PFSK-1 (cell line): ENCODE data around the gene STK39.

ENCODE experiments used
- FOXP2 ChIP-seq: optimal IDR thresholded peaks from 2 replicates; pipeline ENCODE3; 2011; ENCODE audit warnings: borderline replicate concordance, control low read depth, inconsistent platforms; ENCODE audit not compliant: insufficient read depth; ENCODE audit errors: extremely low read length, extremely low read depth
- POLR2AphosphoS5 ChIP-seq: IDR thresholded peaks from 2 replicates; pipeline ENCODE4 v1.6.1; 2012; ENCODE audit warnings: low read depth, mild to moderate bottlenecking, control low read depth, low read length, moderate library complexity
- REST ChIP-seq, 2 experiments: IDR thresholded peaks; 2 replicates each; pipeline versions ENCODE4 v1.6.1 to v1.8.0; 2011 to 2012; ENCODE audit warnings: low read depth in 2 of 2, low read length in 2 of 2, control low read depth in 1 of 2, inconsistent platforms in 1 of 2, mild to moderate bottlenecking in 1 of 2, moderate library complexity in 1 of 2; ENCODE audit not compliant: insufficient read depth in 1 of 2
- SIN3A ChIP-seq: IDR thresholded peaks from 2 replicates; pipeline ENCODE4 v1.6.1; 2012; ENCODE audit warnings: mild to moderate bottlenecking, low read length, moderate library complexity, borderline replicate concordance; ENCODE audit not compliant: insufficient read depth
- TAF1 ChIP-seq: IDR thresholded peaks from 2 replicates; pipeline ENCODE4 v1.6.1; 2012; ENCODE audit warnings: low read length, control low read depth, borderline replicate concordance; ENCODE audit not compliant: insufficient read depth

Gene STK39

GRCh38 chr2:168155046-168155445 is 92.3 kb downstream of the STK39 start:
- no peak for TF ChIP-seq POLR2AphosphoS5
- no peak for TF ChIP-seq TAF1
- no peak for TF ChIP-seq REST (IDR thresholded peaks at IDR 0.05; ENCODE audit: insufficient read depth in 1 of 2, low read depth in 2 of 2, low read length in 2 of 2)
- no peak for TF ChIP-seq FOXP2
- no peak for TF ChIP-seq SIN3A

- TF ChIP-seq TAF1 = no peak
- no peak for TF ChIP-seq SIN3A
- no peak for TF ChIP-seq POLR2AphosphoS5
- no peak for TF ChIP-seq FOXP2
- TF ChIP-seq REST (IDR thresholded peaks at IDR 0.05; ENCODE audit: insufficient read depth in 1 of 2, low read depth in 2 of 2, low read length in 2 of 2) = no peak
Measured at GRCh38 chr2:168152902-168153530, 94.4 kb downstream of the STK39 start.

GRCh38 chr2:168149986-168150385 is 97.4 kb downstream of the STK39 start:
- TF ChIP-seq POLR2AphosphoS5 = no peak
- TF ChIP-seq TAF1 = no peak
- no peak for TF ChIP-seq SIN3A

- TF ChIP-seq TAF1 (no peak), REST (IDR thresholded peaks at IDR 0.05; ENCODE audit: insufficient read depth in 1 of 2, low read depth in 2 of 2, low read length in 2 of 2) (no peak), FOXP2 (no peak), SIN3A (no peak), POLR2AphosphoS5 (no peak)
Measured at GRCh38 chr2:168149150-168149974, 98.0 kb downstream of the STK39 start.

GRCh38 chr2:168147830-168148794 is 99.3 kb downstream of the STK39 start:
- TF ChIP-seq SIN3A (no peak), POLR2AphosphoS5 (no peak), FOXP2 (no peak), TAF1 (no peak), REST (IDR thresholded peaks at IDR 0.05; ENCODE audit: insufficient read depth in 1 of 2, low read depth in 2 of 2, low read length in 2 of 2) (no peak)
